Spleen (tissue), 11 donors: ENCODE measurements around the gene RBM4B. TPM values are rescaled to one million over a fixed set of nuclear protein-coding genes. Genes with fewer than 3 reads are reported as not detected.

ENCODE experiments used
- DNase-seq: peaks from one replicate; pipeline ENCODE4 v3.0.0-alpha.2; 2020
- H3K27ac ChIP-seq, 8 donors: fragments of 200-600 bp; sonication (generic) in 7 of 8; 1 replicate in 4 of 8; 2 replicates in 4 of 8; pipeline versions ENCODE4 v1.5.0 to v1.8.0; 2016 to 2021; ENCODE audit warnings: inconsistent platforms in 4 of 8, mild to moderate bottlenecking in 4 of 8, moderate library complexity in 1 of 8
- H3K27me3 ChIP-seq, 7 donors: fragments of 200-600 bp; sonication (generic) in 6 of 7; replicated peaks in 1 of 7; 1 replicate in 4 of 7; 2 replicates in 3 of 7; pipeline versions ENCODE4 v1.5.0 to v1.8.0; 2016 to 2021; ENCODE audit warnings: inconsistent platforms in 3 of 7, mild to moderate bottlenecking in 1 of 7
- H3K36me3 ChIP-seq, 6 donors: fragments of 200-600 bp; sonication (generic) in 5 of 6; 1 replicate in 4 of 6; 2 replicates in 2 of 6; pipeline versions ENCODE4 v1.5.0 to v1.8.0; 2016 to 2021; ENCODE audit warnings: inconsistent platforms in 2 of 6
- H3K4me1 ChIP-seq, 6 donors: fragments of 200-600 bp; sonication (generic) in 5 of 6; 1 replicate in 3 of 6; 2 replicates in 3 of 6; pipeline versions ENCODE4 v1.5.0 to v1.8.0; 2016 to 2021; ENCODE audit warnings: inconsistent platforms in 3 of 6
- H3K4me3 ChIP-seq, 8 donors: fragments of 200-600 bp; sonication (generic) in 7 of 8; 1 replicate in 4 of 8; 2 replicates in 4 of 8; pipeline versions ENCODE4 v1.5.0 to v1.8.0; 2016 to 2021; ENCODE audit warnings: inconsistent platforms in 4 of 8, mild to moderate bottlenecking in 4 of 8, moderate library complexity in 2 of 8
- H3K9me3 ChIP-seq, 8 donors: fragments of 200-600 bp; sonication (generic) in 7 of 8; 1 replicate in 4 of 8; 2 replicates in 4 of 8; pipeline versions ENCODE4 v1.5.0 to v1.8.0; 2016 to 2021; ENCODE audit warnings: inconsistent platforms in 4 of 8
- POLR2A ChIP-seq, 3 donors: fragments of 450-650 bp; IDR thresholded peaks; one replicate each; pipeline ENCODE4 v1.5.1; 2017; ENCODE audit warnings: antibody characterized with exemption in 3 of 3, mild to moderate bottlenecking in 1 of 3
- POLR2AphosphoS5 ChIP-seq, 3 donors: sonication (generic); formaldehyde crosslinking; IDR thresholded peaks; one replicate each; pipeline ENCODE4 v1.5.1; 2017; ENCODE audit warnings: antibody characterized with exemption in 3 of 3
- WGBS, 5 donors: extraction: QIAGEN DNeasy Blood & Tissue Kit in 3 of 5; methylation state at CpG; one replicate each; pipeline versions ENCODE4 v1.1.5 to v1.1.7; 2013 to 2018; 5-methylcytosine and 5-hydroxymethylcytosine counted together
- intact Hi-C: fragments of 100-400 bp; cut with DNase I; formaldehyde crosslinking; loops from one replicate; pipeline ENCODE4 v1.15.0; 2023; ENCODE audit warnings: low total_unique reads
- polyA plus RNA-seq, 3 donors: library from polyadenylated mRNA; stranded (reverse); fragments of 200-250 nt; gene quantifications; one replicate each; pipeline ENCODE4 v1.2.1, GENCODE V29; 2013
- total RNA-seq, 7 donors: library from RNA; depleted of rRNA in 3 of 7; stranded (reverse); fragments of >200 nt in 3 of 7; fragmentation: NEBNext Ultra II Directional in 4 of 7; extraction: Animal tissue kit (Norgen Biotek cat#: 25700) in 4 of 7; gene quantifications; one replicate each; pipeline versions ENCODE4 v1.1.0 to v1.2.1, GENCODE V29; 2016 to 2021
- TF ChIP-seq, protein P1 (sequence below), 11 experiments: fragments of 200-600 bp in 7 of 11; fragments of 450-650 bp in 4 of 11; sonication (generic) in 4 of 11; IDR thresholded peaks in 8 of 11; conservative IDR thresholded peaks in 3 of 11; 1 replicate in 7 of 11; 2 replicates in 4 of 11; pipeline versions ENCODE4 v1.4.0 to v1.8.0; 2016 to 2021; ENCODE audit warnings: antibody characterized with exemption in 11 of 11, inconsistent platforms in 4 of 11, mild to moderate bottlenecking in 1 of 11
- donor health status: healthy with polysubstance abuse.
- donor health status: DM: no; HTN: no; CAD: no; lungs with moderate emphysema.
- donor health status: DM: no; HTN: no; CAD: no.
- donor health status: Bipolar disorder and iron deficiency.
- donor health status: healthy.
- donor health status: DM: no; HTN: no; CAD: no.
- donor health status: DM: yes; HTN: yes; CAD: no.

Gene RBM4B
- total and polyA plus RNA-seq, 10 donors, result 14.8 to 23.0 (median 18.3) TPM

- no peak overlapping the region for H3K27ac ChIP-seq
- H3K27me3 ChIP-seq, result no peaks in the 10 kb centered on the region
- 91 to 98% (median 95%) methylated on average over 14 to 18 of the region's 18 CpGs for WGBS, 5 donors
- H3K4me1 ChIP-seq, result peaks cover 0 to 11% (median 6%) of the 10 kb centered on the region in 6 donors
- no peak overlapping the region for H3K4me3 ChIP-seq
- no peak for TF ChIP-seq POLR2AphosphoS5 (IDR thresholded peaks at IDR 0.05)
- TF ChIP-seq POLR2A (IDR thresholded peaks at IDR 0.05), result no peak
- TF ChIP-seq, protein P1, sequence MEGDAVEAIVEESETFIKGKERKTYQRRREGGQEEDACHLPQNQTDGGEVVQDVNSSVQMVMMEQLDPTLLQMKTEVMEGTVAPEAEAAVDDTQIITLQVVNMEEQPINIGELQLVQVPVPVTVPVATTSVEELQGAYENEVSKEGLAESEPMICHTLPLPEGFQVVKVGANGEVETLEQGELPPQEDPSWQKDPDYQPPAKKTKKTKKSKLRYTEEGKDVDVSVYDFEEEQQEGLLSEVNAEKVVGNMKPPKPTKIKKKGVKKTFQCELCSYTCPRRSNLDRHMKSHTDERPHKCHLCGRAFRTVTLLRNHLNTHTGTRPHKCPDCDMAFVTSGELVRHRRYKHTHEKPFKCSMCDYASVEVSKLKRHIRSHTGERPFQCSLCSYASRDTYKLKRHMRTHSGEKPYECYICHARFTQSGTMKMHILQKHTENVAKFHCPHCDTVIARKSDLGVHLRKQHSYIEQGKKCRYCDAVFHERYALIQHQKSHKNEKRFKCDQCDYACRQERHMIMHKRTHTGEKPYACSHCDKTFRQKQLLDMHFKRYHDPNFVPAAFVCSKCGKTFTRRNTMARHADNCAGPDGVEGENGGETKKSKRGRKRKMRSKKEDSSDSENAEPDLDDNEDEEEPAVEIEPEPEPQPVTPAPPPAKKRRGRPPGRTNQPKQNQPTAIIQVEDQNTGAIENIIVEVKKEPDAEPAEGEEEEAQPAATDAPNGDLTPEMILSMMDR (IDR thresholded peaks at IDR 0.05 in 8 of 11, conservative IDR thresholded peaks at IDR 0.05 in 3 of 11), result no peak
- no peaks in the 10 kb centered on the region for H3K36me3 ChIP-seq
- intact Hi-C loops, result loop anchor here (5.0 kb wide), 1 partner anchor 190 kb away; no protein-coding TSS in a partner anchor
- H3K9me3 ChIP-seq, result no peaks in the 10 kb centered on the region
- no peak for DNase-seq
These were observed 14.8 kb upstream of the RBM4B start for GRCh38 chr11:66692446-66692845.

DNA sequence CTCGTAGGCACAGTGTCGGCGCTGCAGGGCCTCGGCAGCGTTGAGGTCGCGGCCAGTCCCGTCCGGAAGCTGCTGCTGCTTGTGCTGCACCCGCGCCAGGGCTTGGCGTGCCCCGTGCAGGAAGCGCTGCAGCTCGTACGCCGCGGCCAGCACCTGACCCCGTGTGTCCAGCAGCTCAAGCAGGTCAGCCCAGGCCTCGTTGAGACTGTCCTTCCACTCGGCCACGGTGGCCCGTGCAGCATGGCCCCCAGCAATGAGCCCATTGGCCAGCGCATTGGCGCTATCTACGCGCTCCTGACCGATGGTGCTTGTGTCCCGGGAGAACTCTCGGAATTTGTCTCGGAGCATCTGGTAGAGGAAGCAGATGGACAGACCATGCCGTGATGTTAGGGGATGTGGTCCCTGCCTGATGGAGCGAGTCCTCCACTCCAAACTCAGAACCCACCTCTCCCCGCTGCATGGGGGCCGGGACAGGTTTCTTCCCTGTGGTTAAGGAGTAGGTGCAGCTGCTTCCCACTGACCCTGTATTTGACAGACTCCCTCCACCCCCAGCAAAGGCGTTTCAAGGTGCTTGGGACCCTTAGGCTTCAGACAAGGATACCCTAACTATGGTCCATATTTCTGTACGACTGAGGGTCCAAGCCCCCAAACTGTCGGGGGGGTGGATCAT, 13.8 kb upstream of the RBM4B start:
- no peaks in the 10 kb centered on the region for H3K9me3 ChIP-seq
- no peaks in the 10 kb centered on the region for H3K27me3 ChIP-seq
- peak; percentile 69 for DNase-seq
- intact Hi-C loops, result loop anchor here (5.0 kb wide), 1 partner anchor 191 kb away; no protein-coding TSS in a partner anchor
- H3K36me3 ChIP-seq, result no peaks in the 10 kb centered on the region
- H3K4me1 ChIP-seq, result peaks cover 0 to 12% (median 6%) of the 10 kb centered on the region in 6 donors
- H3K27ac ChIP-seq, result no peak overlapping the region
- WGBS, 5 donors, result 86 to 93% (median 90%) methylated on average over 20 to 38 of the region's 38 CpGs
- H3K4me3 ChIP-seq, result no peak overlapping the region
- TF ChIP-seq POLR2AphosphoS5 (IDR thresholded peaks at IDR 0.05), result no peak
- TF ChIP-seq, protein P1 (IDR thresholded peaks at IDR 0.05 in 8 of 11, conservative IDR thresholded peaks at IDR 0.05 in 3 of 11), result no peak
- TF ChIP-seq POLR2A (IDR thresholded peaks at IDR 0.05), result no peak

DNA sequence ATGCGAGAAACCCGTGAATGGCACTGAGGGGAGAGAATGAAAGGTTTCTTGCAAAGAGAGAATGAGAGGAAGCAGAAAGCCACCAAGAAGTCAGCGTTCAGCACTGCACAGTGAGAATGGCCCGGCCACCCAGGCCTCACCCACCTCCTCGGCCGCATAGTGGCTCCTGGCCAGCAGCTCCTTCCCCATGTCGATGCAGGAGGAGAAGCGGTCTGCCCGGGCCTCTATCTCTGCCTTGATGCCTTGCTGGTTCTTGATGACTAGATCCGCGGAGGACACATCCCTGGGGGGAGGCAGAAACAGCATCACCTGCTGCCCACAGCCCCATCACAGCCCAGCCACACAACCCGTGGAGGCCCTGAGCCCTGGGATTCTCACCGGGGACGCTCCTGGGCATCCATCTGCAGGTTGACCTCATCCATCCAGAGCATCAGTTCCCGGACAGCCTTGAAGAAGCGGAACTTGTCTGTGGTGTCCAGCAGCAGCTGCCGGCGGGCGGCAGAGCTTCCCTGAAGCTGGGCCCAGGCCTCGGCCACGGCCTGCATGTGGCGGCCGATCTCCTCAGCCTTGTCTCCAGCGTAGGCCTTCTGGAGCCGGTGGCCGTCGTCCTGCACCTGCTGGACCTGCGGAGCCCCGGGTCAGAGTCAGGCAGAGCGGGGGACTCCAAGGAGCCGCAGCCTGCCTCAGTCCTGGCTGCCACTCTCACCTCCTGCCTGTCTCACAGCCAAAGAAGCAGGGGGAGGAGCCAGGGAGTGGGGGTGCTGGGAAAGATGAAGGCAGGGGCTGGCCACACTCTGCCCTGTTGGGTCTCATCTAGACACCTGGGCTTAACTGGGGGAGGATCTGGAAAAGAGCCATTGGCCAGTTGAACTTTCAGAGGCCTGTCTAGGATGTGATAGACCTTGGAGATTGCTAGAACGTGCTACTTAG, 12.2 kb upstream of the RBM4B start:
- H3K9me3 ChIP-seq, result no peaks in the 10 kb centered on the region
- H3K36me3 ChIP-seq, result no peaks in the 10 kb centered on the region
- TF ChIP-seq POLR2AphosphoS5 (IDR thresholded peaks at IDR 0.05), result no peak
- TF ChIP-seq, protein P1 (IDR thresholded peaks at IDR 0.05 in 8 of 11, conservative IDR thresholded peaks at IDR 0.05 in 3 of 11), result no peak
- DNase-seq, result peak; percentile 42
- no peak overlapping the region for H3K27ac ChIP-seq
- no peak overlapping the region for H3K4me3 ChIP-seq
- H3K4me1 ChIP-seq, result peaks cover 0 to 22% (median 5%) of the 10 kb centered on the region in 6 donors
- intact Hi-C loops, result loop anchor here (5.0 kb wide), 1 partner anchor 192 kb away; no protein-coding TSS in a partner anchor
- H3K27me3 ChIP-seq, result no peaks in the 10 kb centered on the region
- 84 to 94% (median 93%) methylated on average over 17 to 32 of the region's 32 CpGs for WGBS, 5 donors
